ENCODE data around the gene MTERF4. TPM values are rescaled to one million over a fixed set of nuclear protein-coding genes. Genes with fewer than 3 reads are reported as not detected.

MTERF4 gene
- total and polyA plus RNA-seq, 2 of the 13 experiments (the other 11 are each of a cell fraction or from before 2014, with no cell fraction given), result 50.5 to 59.8 TPM

DNA sequence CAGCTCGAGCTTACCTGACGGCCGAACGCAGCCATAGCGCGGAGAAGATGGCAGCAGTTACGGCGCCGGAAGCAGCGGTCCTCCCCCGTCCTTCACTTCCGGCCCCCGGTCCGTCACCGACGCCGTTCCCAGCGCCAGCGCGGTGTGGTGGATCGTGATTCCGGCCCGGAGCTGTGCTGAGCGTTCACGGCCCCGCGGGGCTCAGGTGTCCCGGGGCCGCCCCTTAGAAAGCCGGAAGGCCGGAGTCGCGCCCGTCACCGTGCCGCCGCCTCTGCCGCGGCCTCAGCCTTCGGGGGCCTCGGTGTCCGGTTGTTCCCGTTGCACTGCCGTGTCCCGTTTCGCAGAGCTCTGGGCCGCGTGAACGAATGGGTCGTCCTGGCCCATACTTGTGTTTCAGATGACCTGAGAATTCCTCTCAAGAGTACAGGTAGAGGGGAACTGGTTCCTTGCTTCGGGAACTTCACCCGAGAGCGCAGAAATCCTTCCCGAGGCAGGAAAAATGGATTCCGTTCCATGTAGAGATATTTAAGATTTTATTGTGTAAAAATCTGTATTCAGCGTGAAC is at the start of gene MTERF4 (continued):
- TF ChIP-seq ZXDC (CRISPR knock-in tag; IDR thresholded peaks at IDR 0.05) (peak; percentile 81; the same call in 1 of the 2 replicates), ZNF121 (CRISPR knock-in tag; IDR thresholded peaks at IDR 0.05) (peak; percentile 95), HOXD1 (CRISPR knock-in tag; IDR thresholded peaks at IDR 0.05) (peak; percentile 96), NCOA2 (CRISPR knock-in tag; IDR thresholded peaks at IDR 0.05) (peak; percentile 85), SNRNP70 (IDR thresholded peaks at IDR 0.05; ENCODE audit: low read depth, low read length) (no peak), ZNF207 (IDR thresholded peaks at IDR 0.05; ENCODE audit: borderline replicate concordance) (no peak), EP300 (IDR thresholded peaks at IDR 0.05; ENCODE audit: low read depth in 2 of 2, low read length in 2 of 2) (peak; percentile 77 to 81; a peak in 3 of 4 replicates), EP300 (CRISPR knock-in tag; IDR thresholded peaks at IDR 0.05; ENCODE audit: borderline replicate concordance) (peak; percentile 81), ZNF281 (CRISPR knock-in tag; IDR thresholded peaks at IDR 0.05; ENCODE audit: borderline replicate concordance) (peak; percentile 83; the same call in 1 of the 2 replicates), CREB1 (IDR thresholded peaks at IDR 0.05) (peak; percentile 83), CREB1 (CRISPR knock-in tag; IDR thresholded peaks at IDR 0.05) (peak; percentile 54; the same call in 1 of the 2 replicates), ZNF260 (CRISPR knock-in tag; IDR thresholded peaks at IDR 0.05; ENCODE audit: borderline replicate concordance, low read depth) (no peak), ZNF780A (CRISPR knock-in tag; IDR thresholded peaks at IDR 0.05) (peak; percentile 92; the same call in 1 of the 2 replicates), ZNF749 (CRISPR knock-in tag; IDR thresholded peaks at IDR 0.05; ENCODE audit: borderline replicate concordance) (peak; percentile 87), TRIM22 (IDR thresholded peaks at IDR 0.05) (no peak), TFAP4 (IDR thresholded peaks at IDR 0.05; ENCODE audit: borderline replicate concordance, low read depth) (peak; percentile 85; the same call in 1 of the 2 replicates), GLMP (CRISPR knock-in tag; IDR thresholded peaks at IDR 0.05; ENCODE audit: borderline replicate concordance) (no peak; the same call in 1 of the 2 replicates), TARDBP (CRISPR knock-in tag; IDR thresholded peaks at IDR 0.05) (peak; percentile 99)
- TF ChIP-seq, protein P1, sequence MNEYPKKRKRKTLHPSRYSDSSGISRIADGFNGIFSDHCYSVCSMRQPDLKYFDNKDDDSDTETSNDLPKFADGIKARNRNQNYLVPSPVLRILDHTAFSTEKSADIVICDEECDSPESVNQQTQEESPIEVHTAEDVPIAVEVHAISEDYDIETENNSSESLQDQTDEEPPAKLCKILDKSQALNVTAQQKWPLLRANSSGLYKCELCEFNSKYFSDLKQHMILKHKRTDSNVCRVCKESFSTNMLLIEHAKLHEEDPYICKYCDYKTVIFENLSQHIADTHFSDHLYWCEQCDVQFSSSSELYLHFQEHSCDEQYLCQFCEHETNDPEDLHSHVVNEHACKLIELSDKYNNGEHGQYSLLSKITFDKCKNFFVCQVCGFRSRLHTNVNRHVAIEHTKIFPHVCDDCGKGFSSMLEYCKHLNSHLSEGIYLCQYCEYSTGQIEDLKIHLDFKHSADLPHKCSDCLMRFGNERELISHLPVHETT (CRISPR knock-in tag; conservative IDR thresholded peaks at IDR 0.05), result peak; percentile 100
